ENCODE results near the gene ENO1.
"Not testable (repeated sequence)": the region's sequence is repeated elsewhere in the genome, so short reads cannot be mapped to it uniquely, and the experiment has no call there.

Gene ENO1

DNA sequence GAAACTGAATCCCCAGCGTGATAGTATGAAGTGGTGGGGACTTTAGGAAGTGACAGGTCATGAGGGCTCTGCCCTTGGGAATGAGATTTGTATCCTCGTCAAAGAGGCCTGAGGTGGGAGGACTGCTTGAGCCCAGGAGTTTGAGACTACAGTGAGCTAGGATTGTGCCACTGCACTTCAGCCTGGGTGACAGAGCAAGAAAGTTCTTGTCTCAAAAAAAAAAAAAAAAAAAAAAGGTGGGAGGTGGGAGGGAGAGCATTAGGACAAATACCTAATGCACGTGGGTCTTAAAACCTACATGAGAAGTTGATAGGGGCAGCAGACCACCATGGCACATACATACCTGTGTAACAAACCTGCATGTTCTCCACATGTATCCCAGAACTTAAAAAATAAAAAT, 37.1 kb downstream of the ENO1 start:
- DNase-seq = no peak

DNA sequence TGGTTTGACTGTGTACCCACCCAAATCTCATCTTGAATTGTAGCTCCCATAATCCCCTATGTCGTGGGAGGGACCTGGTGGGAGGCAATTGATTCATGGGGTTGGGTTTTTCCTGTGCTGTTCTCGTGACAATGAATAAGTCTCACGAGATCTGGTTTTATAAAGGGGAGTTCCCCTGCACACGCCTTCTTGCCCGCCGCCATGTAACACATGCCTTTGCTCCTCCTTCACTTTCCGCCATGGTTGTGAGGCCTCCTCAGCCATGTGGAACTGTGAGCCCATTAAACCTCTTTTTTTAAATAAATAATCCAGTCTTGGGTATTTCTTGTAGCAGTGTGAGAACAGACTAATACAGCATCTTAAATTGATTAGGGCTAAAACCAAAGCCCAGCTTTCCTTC, 38.5 kb downstream of the ENO1 start:
- no peak for DNase-seq

DNA sequence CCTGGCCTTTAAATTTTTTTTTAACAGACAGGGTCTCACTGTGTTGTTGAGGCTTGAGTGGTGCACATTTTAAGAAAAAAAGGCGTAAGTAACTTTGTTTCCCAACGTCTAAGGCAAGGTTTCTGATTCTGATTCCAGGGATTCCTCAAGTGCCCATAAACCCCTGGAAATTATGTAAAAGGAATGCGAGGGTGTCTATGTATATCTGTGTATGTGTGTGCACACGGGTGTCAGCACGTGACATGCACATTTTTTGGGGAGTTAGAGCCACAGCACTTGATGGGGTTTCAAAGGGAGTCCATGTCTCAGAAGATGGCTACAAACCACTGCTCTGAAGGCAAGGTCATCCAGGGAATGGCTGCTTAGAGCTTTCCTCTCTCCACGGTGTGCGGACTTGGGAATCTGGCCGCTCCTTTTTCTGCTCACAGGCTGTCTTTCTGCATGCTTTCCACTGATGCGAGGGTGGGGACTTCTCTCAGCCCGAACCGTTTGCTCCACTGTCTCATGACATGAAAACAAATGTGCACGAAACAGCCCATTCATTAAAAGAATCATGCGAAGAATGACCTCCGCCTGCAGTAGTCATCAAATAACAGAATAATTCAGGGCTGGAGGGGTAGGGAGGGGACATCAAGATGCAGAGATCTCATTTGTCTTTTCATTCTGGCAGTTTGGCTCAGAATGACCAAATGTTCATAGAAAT, 42.4 kb downstream of the ENO1 start:
- DNase-seq = no peak

DNA sequence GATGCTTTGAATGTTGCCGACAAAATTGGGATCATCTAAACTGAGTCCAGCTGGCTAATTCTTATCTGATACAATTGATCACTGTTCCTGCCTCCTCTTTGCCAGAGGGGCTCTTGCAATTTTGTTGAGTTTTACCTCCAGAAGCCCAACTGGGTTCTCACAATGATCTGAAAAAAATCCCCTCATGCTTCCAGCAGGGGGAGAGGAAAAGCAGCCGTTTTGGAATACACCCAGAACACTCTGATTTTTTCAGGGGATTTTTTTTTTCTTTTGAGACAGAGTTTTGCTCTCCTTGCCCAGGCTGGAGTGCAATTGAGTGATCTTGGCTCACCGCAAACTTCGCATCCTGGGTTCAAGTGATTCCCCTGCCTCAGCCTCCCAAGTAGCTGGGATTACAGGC, 47.1 kb downstream of the ENO1 start:
- no peak for DNase-seq

DNA sequence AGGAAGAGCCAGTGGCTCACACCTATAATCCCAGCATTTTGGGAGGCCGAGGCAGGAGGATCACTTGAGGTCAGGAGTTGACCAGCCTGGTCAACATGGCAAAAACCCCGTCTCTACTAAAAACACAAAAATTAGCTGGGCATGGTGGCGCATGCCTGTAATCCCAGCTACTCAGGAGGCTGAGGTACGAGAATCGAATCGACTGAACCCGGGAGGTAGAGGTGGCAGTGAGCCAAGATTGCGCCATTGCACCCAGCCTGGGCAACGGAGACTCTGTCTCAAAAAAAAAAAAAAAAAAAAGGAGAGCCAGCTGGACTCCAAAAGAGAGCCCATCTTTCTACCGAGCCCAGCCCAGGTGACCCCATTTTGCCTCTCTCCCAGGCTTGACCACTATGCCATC, 47.8 kb downstream of the ENO1 start:
- not testable (repeated sequence) for DNase-seq

DNA sequence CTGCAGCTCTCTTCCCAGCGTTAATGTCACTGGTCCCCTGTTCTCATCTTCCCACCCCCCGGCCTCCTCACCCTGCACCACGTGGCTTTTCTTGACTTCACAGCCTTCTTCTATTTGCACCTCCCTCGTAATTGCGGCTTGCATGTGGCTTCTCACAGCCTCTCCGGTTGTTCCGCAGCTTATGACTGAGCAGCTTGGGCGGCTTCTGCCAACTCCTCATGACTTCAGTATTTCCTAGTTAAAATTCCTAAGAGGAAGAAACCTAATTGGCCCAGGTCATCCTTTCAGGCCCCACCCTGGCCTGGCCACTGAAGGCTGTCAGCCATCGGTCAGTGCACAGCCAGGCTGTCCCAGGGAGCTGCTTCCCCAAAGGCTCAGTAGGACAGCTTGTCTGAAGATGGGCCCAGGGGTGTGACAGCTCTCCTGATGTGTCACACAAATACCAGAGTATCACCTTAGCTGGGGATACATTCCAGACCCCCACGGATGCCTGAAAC, 52.5 kb downstream of the ENO1 start:
- peak; percentile 88 for DNase-seq

DNA sequence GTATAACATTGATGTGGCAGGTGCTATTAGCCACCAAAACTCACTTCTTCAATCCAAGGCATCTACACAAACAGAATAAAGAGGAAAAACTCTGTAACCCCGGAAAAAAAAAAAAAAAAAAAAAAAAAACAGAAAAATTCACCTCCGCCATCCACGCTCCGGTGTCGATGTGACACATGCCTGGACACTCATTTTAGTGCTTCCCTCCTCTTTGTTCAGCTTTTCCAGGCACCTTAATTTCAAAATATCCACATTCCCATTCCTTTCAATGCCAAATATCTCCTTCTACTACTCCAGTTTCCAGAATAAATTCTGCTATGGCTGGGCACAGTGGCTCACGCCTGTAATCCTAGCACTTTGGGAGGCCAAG, 55.2 kb downstream of the ENO1 start:
- no peak for DNase-seq

DNA sequence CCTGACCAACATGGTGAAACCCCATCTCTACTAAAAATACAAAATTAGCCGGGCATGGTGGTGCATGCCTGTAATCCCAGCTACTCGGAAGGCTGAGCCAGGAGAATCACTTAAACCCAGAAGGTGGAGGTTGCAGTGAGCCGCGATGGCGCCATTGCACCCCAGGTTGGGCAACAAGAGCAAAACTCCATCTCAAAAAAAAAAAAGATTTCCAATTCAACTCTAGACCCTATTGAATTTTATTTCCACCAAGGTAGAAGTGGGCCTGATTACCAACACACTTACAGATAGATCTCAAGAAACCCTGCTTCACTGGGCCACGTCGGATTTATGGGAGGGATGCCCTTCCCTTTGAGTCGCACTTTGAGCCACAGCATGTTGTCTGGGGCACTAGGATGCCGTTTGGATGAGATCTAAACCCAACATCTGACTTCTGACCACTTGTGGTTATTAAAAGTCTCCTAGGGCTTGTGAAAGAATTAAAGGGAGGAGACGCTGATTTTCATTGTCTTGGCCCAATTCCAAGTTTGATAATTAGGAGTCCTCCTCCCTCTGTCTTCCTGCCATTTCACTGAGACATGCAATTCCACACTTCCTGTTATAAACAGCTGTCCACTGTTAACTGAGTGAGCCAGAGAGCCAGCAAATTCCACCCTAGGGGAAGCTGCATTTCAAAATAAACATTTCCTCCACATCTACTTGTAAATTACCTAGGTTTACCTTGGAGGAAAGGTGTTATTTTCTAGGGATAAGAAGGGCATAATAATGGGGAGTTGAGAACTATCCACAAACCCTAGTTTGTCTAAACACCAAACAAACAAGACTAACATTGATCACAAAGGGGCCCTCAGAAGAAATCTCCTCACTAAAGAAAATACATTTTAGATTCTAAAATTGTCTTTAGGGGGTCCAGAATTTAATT, 55.9 kb downstream of the ENO1 start:
- DNase-seq = peak; percentile 92

DNA sequence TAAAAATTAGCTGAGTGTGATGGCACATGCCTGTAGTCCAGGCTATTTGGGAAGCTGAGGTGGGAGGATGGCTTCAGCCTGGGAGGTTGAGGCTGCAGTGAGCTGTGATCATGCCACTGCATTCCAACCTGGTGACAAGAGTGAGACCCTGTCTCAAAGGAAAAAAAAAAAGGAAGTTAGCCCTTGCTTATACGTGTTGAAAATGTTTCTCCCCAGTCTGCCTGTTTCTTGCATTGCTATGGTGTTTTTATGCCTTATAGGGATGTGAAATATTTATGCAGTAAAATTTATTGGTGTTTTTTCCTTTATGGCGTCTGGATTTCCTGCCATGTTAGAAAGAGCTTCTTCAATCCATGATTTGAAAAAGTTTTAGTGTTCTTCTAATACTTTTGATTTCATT, 57.4 kb downstream of the ENO1 start:
- no peak for DNase-seq

DNA sequence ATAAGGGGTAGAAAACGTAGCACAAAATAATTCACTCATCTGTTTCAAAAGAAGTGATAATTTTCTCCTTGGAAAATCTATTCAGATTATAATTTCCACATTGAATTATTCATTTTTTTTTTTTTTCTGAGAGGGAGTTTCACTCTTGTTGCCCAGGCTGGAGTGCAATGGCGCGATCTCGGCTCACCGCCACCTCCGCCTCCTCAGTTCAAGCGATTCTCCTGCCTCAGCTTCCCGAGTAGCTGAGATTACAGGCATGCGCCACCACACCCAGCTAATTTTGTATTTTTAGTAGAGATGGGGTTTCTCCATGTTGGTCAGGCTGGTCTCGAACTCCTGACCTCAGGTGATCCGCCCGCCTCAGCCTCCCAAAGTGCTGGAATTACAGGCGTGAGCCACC, 59.7 kb downstream of the ENO1 start:
- not testable (repeated sequence) for DNase-seq

DNA sequence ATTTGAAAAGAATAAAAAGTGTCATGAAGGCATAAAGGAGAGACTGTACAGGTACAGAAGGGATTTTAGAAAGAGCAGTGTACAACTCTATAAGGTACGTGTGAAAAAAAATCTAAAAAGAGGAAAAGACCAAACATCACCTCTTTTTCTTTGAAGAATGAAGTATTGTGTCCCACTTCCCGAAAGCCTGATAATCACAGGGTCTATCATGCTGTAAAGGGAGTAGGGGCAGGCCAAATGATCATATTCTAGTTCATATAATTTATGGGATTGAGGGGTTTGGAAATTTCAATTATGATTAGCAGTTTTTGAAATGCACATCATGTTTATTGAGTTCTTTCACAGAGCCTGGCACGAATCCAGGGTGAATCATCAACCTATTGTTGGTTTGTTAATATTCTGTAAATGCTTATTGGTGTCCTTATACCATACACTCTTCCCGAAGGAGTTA, 60.1 kb downstream of the ENO1 start:
- peak; percentile 85 for DNase-seq

DNA sequence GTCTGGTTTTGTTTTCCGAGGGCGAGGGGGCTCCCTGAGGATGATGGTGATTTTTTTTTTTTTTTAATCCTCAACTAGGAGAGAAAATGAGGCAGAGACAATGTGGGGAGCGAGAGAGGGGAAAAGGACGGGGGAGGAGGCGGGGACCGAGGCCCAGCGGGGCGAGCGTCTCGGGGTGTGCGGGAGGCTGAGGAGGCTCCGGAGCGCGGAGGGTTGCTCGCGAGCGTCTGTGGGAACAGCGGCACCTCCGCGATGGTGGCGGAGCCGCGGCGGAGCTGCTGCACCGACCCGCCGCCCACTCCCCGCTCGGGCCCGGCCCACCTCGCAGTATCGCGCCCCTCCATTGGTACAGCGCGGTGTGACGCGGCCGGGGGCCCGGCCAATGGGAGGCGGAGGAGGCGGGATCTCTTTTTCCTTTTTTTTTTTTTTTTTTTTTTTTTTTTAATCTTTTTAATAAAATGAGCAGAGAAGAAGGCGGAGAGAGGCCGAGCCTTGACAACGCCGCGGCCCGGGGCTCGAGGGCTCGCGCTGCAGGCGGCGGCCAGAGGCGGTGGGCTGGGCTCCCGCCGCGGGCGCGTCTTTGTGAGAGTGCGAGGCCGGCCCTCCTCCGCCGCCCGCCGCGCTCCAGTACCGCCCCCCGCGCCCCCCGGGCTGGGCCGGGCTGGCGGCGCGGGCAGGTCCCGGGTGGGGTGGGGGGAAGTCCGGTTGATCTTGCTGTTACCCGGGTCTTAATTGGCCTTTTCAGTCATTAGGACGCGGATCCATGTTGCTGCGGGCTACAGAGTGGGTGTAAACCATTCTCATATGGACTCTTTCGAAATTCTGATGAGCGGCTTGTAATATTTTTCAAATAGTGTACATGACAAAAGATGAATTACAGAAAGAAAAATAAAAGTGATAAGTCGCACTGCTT, 60.8 kb downstream of the ENO1 start, which contains the start of gene RERE:
Gene RERE (minus strand): TSS at position 229 of the 913 bp plus-strand sequence.
- DNase-seq = peak; percentile 95

GRCh38 chr1:8816831-8817411, 61.6 kb downstream of the ENO1 start:
- no peak for DNase-seq

- peak; percentile 54 for DNase-seq
Observed at GRCh38 chr1:8816264-8816663, 62.2 kb downstream of the ENO1 start.

DNA sequence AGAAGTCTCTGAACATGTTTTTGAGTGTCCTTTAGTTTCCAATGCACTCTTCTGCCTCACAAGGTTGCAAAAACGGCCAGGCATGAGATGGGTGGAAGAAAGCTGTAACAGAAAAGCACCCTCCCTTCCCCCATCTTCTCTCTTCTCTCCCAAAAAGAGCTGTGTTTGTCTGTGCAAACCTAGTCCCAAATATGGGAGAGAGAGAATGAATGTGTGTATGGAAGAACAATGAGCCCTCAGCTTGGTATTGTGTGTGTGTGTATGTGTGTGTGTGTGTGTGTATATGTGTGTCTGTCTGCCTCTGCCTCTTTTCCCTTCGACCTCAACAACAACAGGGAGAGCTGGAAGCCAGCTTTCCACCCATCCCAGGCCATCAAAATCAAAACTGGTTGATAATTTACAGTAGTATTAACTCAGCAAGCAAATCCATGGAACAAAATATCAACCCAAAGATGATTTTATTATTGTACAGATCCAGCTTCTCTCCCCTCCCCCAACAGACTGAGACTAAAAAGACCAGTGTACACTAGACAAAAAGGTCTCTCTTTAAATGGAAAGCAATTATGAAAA, 62.8 kb downstream of the ENO1 start:
- DNase-seq = no peak

DNA sequence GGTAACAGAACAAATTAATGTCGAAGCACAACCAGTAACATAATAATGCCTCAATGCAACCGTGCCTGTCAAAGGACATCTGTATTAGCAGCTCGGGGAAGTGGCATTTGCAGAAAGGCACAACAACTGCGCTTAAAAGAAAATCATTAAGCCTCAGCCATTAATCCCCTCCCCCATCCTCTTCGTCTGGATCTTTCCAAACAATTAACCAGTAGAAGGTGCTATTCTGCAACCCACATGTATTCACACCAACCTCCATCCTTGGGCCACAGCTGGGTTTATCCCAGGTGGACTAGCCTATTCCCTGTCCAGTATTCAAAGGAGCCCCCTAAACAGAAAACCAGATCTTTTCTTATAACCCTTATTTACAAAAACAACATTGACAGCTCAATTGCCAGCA, 63.6 kb downstream of the ENO1 start:
- DNase-seq = no peak

- no peak for DNase-seq
Observed at GRCh38 chr1:8813991-8814390, 64.5 kb downstream of the ENO1 start.

GRCh38 chr1:8813016-8813763, 65.3 kb downstream of the ENO1 start:
- no peak for DNase-seq

GRCh38 chr1:8812081-8812480, 66.4 kb downstream of the ENO1 start:
- DNase-seq = no peak

Data from fibroblast of skin of right biceps (primary cell).